Upper lobe of left lung (tissue), 6 donors: Measurements from ENCODE around the gene CTBP1. TPM values are rescaled to one million over a fixed set of nuclear protein-coding genes. Genes with fewer than 3 reads are reported as not detected.
A peak's percentile ranks its signal among the peaks of the same experiment; 100 is the strongest.

ENCODE experiments used
- ATAC-seq, 2 donors: fragments of 200-7000 bp; cut with Tn5 transposase; one replicate each; pipeline ENCODE4 v1.9.1; 2022; ENCODE audit warnings: mild to moderate bottlenecking in 2 of 2, moderate library complexity in 2 of 2; ENCODE audit not compliant: low FRiP score in 2 of 2
- DNase-seq, 2 donors: peaks; one replicate each; pipeline ENCODE4 v3.0.0-alpha.2; 2019 to 2020
- H3K27ac ChIP-seq, 4 donors: fragments of 200-600 bp; sonication (generic); one replicate each; pipeline ENCODE4 v1.5.1; 2016 to 2019
- H3K27me3 ChIP-seq, 4 donors: fragments of 200-600 bp; sonication (generic); one replicate each; pipeline ENCODE4 v1.5.1; 2017 to 2019
- H3K36me3 ChIP-seq, 4 donors: fragments of 200-600 bp; sonication (generic); one replicate each; pipeline ENCODE4 v1.5.1; 2016 to 2019
- H3K4me1 ChIP-seq, 4 donors: fragments of 200-600 bp; sonication (generic); one replicate each; pipeline ENCODE4 v1.5.1; 2018 to 2019
- H3K4me3 ChIP-seq, 4 donors: fragments of 200-600 bp; sonication (generic); one replicate each; pipeline ENCODE4 v1.5.1; 2017 to 2019; ENCODE audit warnings: mild to moderate bottlenecking in 2 of 4, moderate library complexity in 1 of 4
- H3K9me3 ChIP-seq, 4 donors: fragments of 200-600 bp; sonication (generic); one replicate each; pipeline ENCODE4 v1.5.1; 2018 to 2019
- EP300 ChIP-seq, 4 donors: sonication (generic); formaldehyde crosslinking; IDR thresholded peaks; one replicate each; pipeline ENCODE4 v1.5.1; 2017; ENCODE audit warnings: antibody characterized with exemption in 4 of 4, control low read depth in 2 of 4
- POLR2A ChIP-seq, 4 donors: fragments of 450-650 bp; IDR thresholded peaks; one replicate each; pipeline ENCODE4 v1.5.1; 2016 to 2017; ENCODE audit warnings: antibody characterized with exemption in 4 of 4, mild to moderate bottlenecking in 2 of 4
- POLR2AphosphoS5 ChIP-seq, 2 donors: sonication (generic); formaldehyde crosslinking; IDR thresholded peaks; one replicate each; pipeline ENCODE4 v1.5.1; 2017; ENCODE audit warnings: antibody characterized with exemption in 2 of 2
- WGBS, 2 donors: methylation state at CpG; one replicate each; pipeline ENCODE4 v1.1.5; 2017 to 2018; 5-methylcytosine and 5-hydroxymethylcytosine counted together
- total RNA-seq, 6 donors: library from RNA; depleted of rRNA in 4 of 6; stranded (reverse); fragments of >200 nt in 4 of 6; gene quantifications; one replicate each; pipeline versions ENCODE4 v1.1.0 to v1.2.1, GENCODE V29; 2016 to 2021
- TF ChIP-seq, protein P1 (sequence below), 6 experiments: fragments of 450-650 bp in 4 of 6; fragments of 200-600 bp in 2 of 6; sonication (generic) in 2 of 6; IDR thresholded peaks; one replicate each; pipeline ENCODE4 v1.5.1; 2016 to 2019; ENCODE audit warnings: antibody characterized with exemption in 6 of 6
- donor health status: DM: no; HTN: no; CAD: no; lungs with moderate emphysema.
- donor health status: DM: no; HTN: yes; CAD: no; lungs with severe emphysema.

Gene CTBP1
- total RNA-seq, 6 donors from 2014 or later = 142 to 483 (median 213) TPM

DNA sequence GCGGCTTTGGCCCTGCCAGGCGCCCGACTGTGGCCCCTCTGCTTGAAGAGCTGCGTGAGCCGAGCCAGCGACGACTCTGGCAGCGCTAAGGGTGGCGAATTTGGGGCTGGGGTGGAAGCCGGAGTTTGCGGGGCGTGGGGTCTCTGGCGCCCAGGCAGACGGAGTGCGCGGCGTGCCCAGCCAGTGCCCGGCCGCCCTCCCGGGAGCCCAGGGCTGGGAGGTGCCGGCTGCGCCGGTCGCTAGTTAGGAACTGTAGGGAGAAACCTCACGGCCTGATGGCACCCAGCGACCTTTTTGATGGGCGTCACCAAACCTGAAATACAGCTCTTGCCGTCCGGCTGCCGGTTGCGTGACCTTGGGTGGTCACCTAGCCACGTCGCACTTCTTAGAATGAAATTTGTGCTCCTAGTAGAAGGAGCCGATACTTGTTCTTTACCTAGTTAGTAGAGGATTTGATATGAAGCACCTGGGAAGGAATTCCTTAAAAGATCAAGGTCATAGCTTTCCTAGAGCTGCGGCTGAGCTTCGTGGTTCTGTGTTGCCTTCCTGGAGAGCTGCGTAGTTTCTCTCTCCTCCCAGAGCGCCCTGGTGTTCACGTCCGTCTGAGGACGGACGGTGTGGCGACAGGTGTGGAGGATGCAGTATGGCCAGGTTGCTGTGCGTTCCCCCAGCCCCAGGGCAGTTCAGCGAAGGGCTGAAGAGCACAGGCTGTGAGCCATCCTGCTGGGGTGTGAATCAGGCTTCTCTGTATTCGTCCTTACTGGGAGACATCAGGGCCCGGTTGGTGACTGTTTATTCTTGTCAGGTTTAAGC is 41.4 kb upstream of the CTBP1 start:
- WGBS, 2 donors = 1% methylated on average over 29 of the region's 47 CpGs
- Histone ChIP-seq H3K36me3 (peaks cover 0 to 4% (median 0%) of the 10 kb centered on the region in 4 donors), H3K9me3 (no peaks in the 10 kb centered on the region), H3K4me1 (peaks cover 28 to 57% (median 41%) of the 10 kb centered on the region in 4 donors), H3K4me3 (peak overlapping the region; percentile 86 to 98 (median 96)), H3K27me3 (no peaks in the 10 kb centered on the region), H3K27ac (peak overlapping the region; percentile 68 to 94 (median 88))
- DNase-seq = peak in 1 of 2 donors; percentile 36
- no peak for ATAC-seq
- TF ChIP-seq, protein P1, sequence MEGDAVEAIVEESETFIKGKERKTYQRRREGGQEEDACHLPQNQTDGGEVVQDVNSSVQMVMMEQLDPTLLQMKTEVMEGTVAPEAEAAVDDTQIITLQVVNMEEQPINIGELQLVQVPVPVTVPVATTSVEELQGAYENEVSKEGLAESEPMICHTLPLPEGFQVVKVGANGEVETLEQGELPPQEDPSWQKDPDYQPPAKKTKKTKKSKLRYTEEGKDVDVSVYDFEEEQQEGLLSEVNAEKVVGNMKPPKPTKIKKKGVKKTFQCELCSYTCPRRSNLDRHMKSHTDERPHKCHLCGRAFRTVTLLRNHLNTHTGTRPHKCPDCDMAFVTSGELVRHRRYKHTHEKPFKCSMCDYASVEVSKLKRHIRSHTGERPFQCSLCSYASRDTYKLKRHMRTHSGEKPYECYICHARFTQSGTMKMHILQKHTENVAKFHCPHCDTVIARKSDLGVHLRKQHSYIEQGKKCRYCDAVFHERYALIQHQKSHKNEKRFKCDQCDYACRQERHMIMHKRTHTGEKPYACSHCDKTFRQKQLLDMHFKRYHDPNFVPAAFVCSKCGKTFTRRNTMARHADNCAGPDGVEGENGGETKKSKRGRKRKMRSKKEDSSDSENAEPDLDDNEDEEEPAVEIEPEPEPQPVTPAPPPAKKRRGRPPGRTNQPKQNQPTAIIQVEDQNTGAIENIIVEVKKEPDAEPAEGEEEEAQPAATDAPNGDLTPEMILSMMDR (IDR thresholded peaks at IDR 0.05) = peak in 1 of 6 experiments; percentile 10
- TF ChIP-seq EP300 (IDR thresholded peaks at IDR 0.05) = no peak

DNA sequence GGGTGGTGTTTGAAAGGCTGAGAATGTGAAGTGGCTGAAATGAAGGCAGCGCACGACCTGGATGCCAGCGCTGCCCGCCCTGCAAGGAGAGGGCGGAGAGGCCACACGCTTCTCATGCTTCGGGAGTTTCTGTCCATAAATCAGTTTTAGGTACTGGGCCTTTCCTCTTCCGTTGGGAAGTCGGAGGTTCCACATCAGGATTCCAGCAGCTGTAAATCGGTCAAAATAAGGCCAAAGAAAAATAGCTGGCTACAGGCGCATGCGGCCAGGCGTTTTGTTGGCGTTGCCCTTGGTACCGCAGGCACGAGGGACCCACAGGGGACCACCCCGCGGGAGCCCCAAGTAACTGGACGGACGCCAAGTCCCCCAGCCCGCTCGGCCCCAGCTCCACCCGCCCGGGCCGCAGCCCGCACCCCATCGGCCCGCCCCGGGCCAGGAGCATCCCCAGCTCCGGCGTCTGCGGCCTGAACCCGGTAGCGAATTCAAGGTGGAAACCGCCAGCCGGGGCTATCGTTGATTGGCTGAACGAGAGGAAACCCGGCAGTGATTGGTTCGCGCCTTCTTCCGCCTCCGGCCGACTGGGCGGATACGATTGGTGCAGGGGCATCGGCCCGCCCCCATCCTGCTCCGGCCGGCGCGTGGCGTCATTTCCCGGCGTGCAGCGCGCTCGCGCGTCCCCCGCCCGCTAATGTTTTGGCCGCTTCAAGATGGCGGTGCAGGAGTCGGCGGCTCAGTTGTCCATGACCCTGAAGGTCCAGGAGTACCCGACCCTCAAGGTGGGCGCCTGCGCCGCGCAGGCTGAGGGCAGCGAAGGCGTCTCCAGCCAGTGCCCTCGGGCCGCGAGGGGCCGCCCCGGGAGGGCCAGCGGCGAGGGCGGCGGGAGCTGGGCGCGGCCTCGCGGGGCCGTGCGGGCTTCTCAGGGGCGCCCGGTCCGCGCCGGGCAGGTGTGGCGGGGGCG is 40.6 kb upstream of the CTBP1 start, which contains the start of gene MAEA:
Gene MAEA (plus strand): TSS at position 685 of the 958 bp plus-strand sequence. CDS start 23 bp downstream, at position 708.
- 1 to 3% methylated on average over 35 to 47 of the region's 95 CpGs for WGBS, 2 donors
- Histone ChIP-seq H3K9me3 (no peaks in the 10 kb centered on the region), H3K36me3 (peaks cover 0 to 4% (median 0%) of the 10 kb centered on the region in 4 donors), H3K4me1 (peaks cover 25 to 48% (median 33%) of the 10 kb centered on the region in 4 donors), H3K4me3 (peak within 1 kb of the TSS; percentile 86 to 98 (median 96)), H3K27ac (peak within 1 kb of the TSS; percentile 68 to 94 (median 88)), H3K27me3 (no peaks in the 10 kb centered on the region)
- ATAC-seq = peak; percentile 98 to 99
- DNase-seq = peak; percentile 95 to 99
- TF ChIP-seq EP300 (IDR thresholded peaks at IDR 0.05) (no peak), POLR2AphosphoS5 (IDR thresholded peaks at IDR 0.05) (peak; percentile 55 to 91), POLR2A (IDR thresholded peaks at IDR 0.05) (peak in 3 of 4 donors; percentile 81 to 85 (median 82))
- TF ChIP-seq, protein P1 (IDR thresholded peaks at IDR 0.05) = peak in 1 of 6 experiments; percentile 4

- Histone ChIP-seq H3K4me1 (peaks cover 24 to 41% (median 29%) of the 10 kb centered on the region in 4 donors), H3K27ac (peak overlapping the region; percentile 68 to 94 (median 88)), H3K4me3 (peak overlapping the region in 3 of 4 donors; percentile 96 to 98 (median 96)), H3K27me3 (no peaks in the 10 kb centered on the region), H3K9me3 (no peaks in the 10 kb centered on the region), H3K36me3 (peaks cover 0 to under 1% (median 0%) of the 10 kb centered on the region in 4 donors)
- no peak for ATAC-seq
- 63 to 64% methylated on average over 7 of the region's 7 CpGs for WGBS, 2 donors
- TF ChIP-seq, protein P1 (IDR thresholded peaks at IDR 0.05) = no peak
- TF ChIP-seq EP300 (IDR thresholded peaks at IDR 0.05) (no peak), POLR2AphosphoS5 (IDR thresholded peaks at IDR 0.05) (no peak)
- no peak for DNase-seq
Measured at GRCh38 chr4:1288786-1289185, 39.9 kb upstream of the CTBP1 start.

GRCh38 chr4:1285790-1286553 is 37.0 kb upstream of the CTBP1 start:
- Histone ChIP-seq H3K4me3 (no peak overlapping the region), H3K36me3 (no peaks in the 10 kb centered on the region), H3K27me3 (no peaks in the 10 kb centered on the region), H3K4me1 (peaks cover 11 to 17% (median 12%) of the 10 kb centered on the region in 4 donors), H3K27ac (no peak overlapping the region), H3K9me3 (no peaks in the 10 kb centered on the region)
- DNase-seq (peak; percentile 21 to 47), ATAC-seq (no peak)
- WGBS, 2 donors = 83 to 95% methylated on average over 14 to 21 of the region's 21 CpGs
- TF ChIP-seq, protein P1 (IDR thresholded peaks at IDR 0.05) = peak in 1 of 6 experiments; percentile 7
- TF ChIP-seq POLR2AphosphoS5 (IDR thresholded peaks at IDR 0.05) = no peak
- no peak for TF ChIP-seq EP300 (IDR thresholded peaks at IDR 0.05)
- no peak for TF ChIP-seq POLR2A (IDR thresholded peaks at IDR 0.05)
